Prostate gland (tissue), 2 donors: Measurements from ENCODE around the gene ANGPTL4. TPM values are rescaled to one million over a fixed set of nuclear protein-coding genes. Genes with fewer than 3 reads are reported as not detected.

ENCODE experiments used
- DNase-seq: peaks from one replicate; pipeline ENCODE4 v3.0.0-alpha.2; 2019; ENCODE audit warnings: low spot score
- H3K27ac ChIP-seq, 2 donors: fragments of 200-600 bp; sonication (generic); 2 replicates each; pipeline ENCODE4 v1.5.1; 2017 to 2019
- H3K27me3 ChIP-seq: fragments of 200-600 bp; sonication (generic); replicated peaks from 2 replicates; pipeline ENCODE4 v1.5.1; 2019; ENCODE audit not compliant: insufficient read depth
- H3K36me3 ChIP-seq, 2 donors: fragments of 200-600 bp; sonication (generic); 1 replicate in 1 of 2; 2 replicates in 1 of 2; pipeline versions ENCODE4 v1.5.1 to v1.8.1; 2017 to 2019
- H3K4me1 ChIP-seq: fragments of 200-600 bp; sonication (generic); replicated peaks from 2 replicates; pipeline ENCODE4 v1.5.1; 2019
- H3K4me3 ChIP-seq, 2 donors: fragments of 200-600 bp; sonication (generic); 2 replicates each; pipeline ENCODE4 v1.5.1; 2017 to 2019
- H3K9me3 ChIP-seq: fragments of 200-600 bp; sonication (generic); 2 replicates; pipeline ENCODE4 v1.5.1; 2017
- CTCF ChIP-seq, 4 experiments: fragments of 200-600 bp in 2 of 4; fragments of 450-650 bp in 2 of 4; sonication (generic) in 2 of 4; IDR thresholded peaks; 1 replicate in 3 of 4; 2 replicates in 1 of 4; pipeline ENCODE4 v1.5.1; 2016 to 2019; ENCODE audit warnings: antibody characterized with exemption in 4 of 4, mild to moderate bottlenecking in 2 of 4, moderate library complexity in 2 of 4
- POLR2A ChIP-seq: fragments of 450-650 bp; IDR thresholded peaks from one replicate; pipeline ENCODE4 v1.6.1; 2016; ENCODE audit warnings: antibody characterized with exemption, mild to moderate bottlenecking
- POLR2AphosphoS5 ChIP-seq: sonication (generic); formaldehyde crosslinking; IDR thresholded peaks from one replicate; pipeline ENCODE4 v1.6.1; 2017; ENCODE audit warnings: antibody characterized with exemption
- WGBS: methylation state at CpG from one replicate; pipeline ENCODE4 v1.1.5; 2018; 5-methylcytosine and 5-hydroxymethylcytosine counted together
- intact Hi-C: fragments of 100-400 bp; cut with DNase I; formaldehyde crosslinking; loops from one replicate; pipeline ENCODE4 v1.14.2; 2022
- microRNA-seq: library from miRNA; unstranded; fragments of <30 nt; microRNA quantifications from one replicate; pipeline ENCODE4, GENCODE V29; 2016
- small RNA-seq, 2 donors: library from RNA; depleted of rRNA; stranded (forward); fragments of <200 nt; gene quantifications; one replicate each; pipeline ENCODE3, GENCODE V24; 2016
- total RNA-seq, 2 donors: library from RNA; depleted of rRNA; stranded (reverse); fragments of >200 nt; gene quantifications; one replicate each; pipeline ENCODE4 v1.1.0, GENCODE V29; 2016

Gene ANGPTL4
- total RNA-seq, 2 donors from 2014 or later, result 25.7 to 26.4 TPM

GRCh38 chr19:8413629-8413995 is 49.7 kb downstream of the ANGPTL4 start:
- 30% methylated on average over 3 of the region's 3 CpGs for WGBS
- no peak for TF ChIP-seq POLR2AphosphoS5
- TF ChIP-seq CTCF (IDR thresholded peaks at IDR 0.05), result no peak
- Histone ChIP-seq H3K27ac (peak overlapping the region; percentile 57), H3K4me1 (no peaks in the 10 kb centered on the region), H3K4me3 (peak overlapping the region; percentile 81), H3K36me3 (no peaks in the 10 kb centered on the region), H3K27me3 (no peaks in the 10 kb centered on the region), H3K9me3 (no peaks in the 10 kb centered on the region)
- DNase-seq, result no peak
- intact Hi-C loops, result loop anchor here (2.0 to 10.0 kb wide), 3 partner anchors 31 to 161 kb away; partner anchors contain the start of genes HNRNPM and MYO1F

GRCh38 chr19:8416796-8417195 is 52.8 kb downstream of the ANGPTL4 start:
- Histone ChIP-seq H3K9me3 (no peaks in the 10 kb centered on the region), H3K4me3 (no peak overlapping the region), H3K27ac (no peak overlapping the region), H3K4me1 (no peaks in the 10 kb centered on the region), H3K36me3 (no peaks in the 10 kb centered on the region), H3K27me3 (no peaks in the 10 kb centered on the region)
- intact Hi-C loops, result loop anchor here (10.0 kb wide), 1 partner anchor 158 kb away; the partner anchor contains the start of gene MYO1F
- no peak for TF ChIP-seq POLR2A
- no peak for DNase-seq
- 70% methylated on average over 4 of the region's 4 CpGs for WGBS

DNA sequence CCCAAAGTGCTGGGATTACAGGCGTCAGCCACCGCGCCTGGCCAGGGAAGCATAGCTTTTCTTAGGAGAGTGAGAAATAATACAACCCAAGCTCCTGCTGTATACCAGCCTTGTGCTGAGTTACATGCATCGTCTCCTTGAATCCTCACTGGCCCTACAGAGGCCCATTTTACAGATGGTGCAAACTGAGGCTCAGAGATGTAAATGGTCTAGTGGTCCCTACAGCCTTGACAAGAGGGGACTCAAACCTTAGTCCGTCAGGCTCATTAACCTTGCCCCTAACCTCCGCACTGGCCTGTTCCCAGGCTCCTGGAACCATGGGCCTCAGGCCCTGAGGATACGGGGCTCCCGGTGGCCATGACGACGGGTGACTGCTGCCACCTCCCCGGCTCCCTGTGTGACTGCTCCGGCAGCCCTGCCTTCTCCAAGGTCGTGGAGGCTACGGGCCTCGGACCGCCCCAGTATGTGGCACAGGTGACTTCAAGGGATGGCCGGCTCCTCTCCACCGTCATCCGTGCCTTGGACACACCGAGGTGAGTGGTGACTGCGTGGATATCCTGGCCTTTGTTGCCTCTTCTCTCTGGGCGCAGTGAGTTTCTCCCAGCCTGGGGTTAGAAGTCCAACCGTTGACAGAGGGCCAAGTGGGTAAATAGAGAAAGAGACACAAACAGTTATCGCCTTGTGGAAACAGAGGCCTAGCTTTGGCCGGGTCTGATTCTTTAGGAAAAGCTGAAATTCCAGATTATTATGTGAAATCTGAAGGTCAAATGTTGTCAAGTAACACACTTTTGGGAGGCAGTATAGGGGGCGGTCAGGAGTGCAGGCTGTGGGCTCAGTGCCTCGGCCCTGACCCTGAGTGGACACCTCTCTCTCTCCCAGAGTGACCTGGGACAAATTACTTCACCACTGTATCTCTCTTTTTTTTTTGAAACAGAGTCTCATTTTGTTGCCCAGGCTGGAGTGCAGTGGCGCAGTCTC is 57.8 kb downstream of the ANGPTL4 start:
- no peaks in the 10 kb centered on the region for H3K9me3 ChIP-seq
- no peaks in the 10 kb centered on the region for H3K36me3 ChIP-seq
- intact Hi-C loops, result no loop called here
- 86% methylated on average over 27 of the region's 28 CpGs for WGBS
- peak overlapping the region in 1 of 2 donors; percentile 9 for H3K27ac ChIP-seq
- TF ChIP-seq CTCF (IDR thresholded peaks at IDR 0.05) (no peak), POLR2AphosphoS5 (no peak), POLR2A (no peak)
- H3K27me3 ChIP-seq, result no peaks in the 10 kb centered on the region
- H3K4me1 ChIP-seq, result no peaks in the 10 kb centered on the region
- H3K4me3 ChIP-seq, result no peak overlapping the region
- no peak for DNase-seq

DNA sequence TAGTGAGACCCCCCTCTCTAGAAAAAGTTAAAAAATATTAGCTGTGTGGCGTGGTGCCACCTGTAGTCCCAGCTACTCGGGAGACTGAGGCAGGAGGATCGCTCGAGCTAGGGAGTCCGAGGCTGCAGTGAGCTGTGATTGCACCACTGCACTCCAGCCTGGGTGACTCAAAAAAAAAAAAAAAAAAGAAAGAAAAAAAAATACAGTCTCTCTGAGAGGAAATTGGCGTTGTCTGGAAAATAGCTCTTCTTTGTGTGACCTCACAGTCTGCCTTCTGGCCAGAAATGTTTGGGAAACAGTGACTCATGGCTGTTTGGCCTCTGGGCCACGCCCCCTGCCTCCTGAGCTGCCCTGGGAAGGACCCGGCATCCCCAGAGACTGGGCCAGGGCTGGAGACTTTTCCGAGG is 59.9 kb downstream of the ANGPTL4 start:
- H3K27ac ChIP-seq, result peak overlapping the region; percentile 14 to 43
- no peak for TF ChIP-seq CTCF (IDR thresholded peaks at IDR 0.05)
- peak; percentile 70 for TF ChIP-seq POLR2AphosphoS5
- no peaks in the 10 kb centered on the region for H3K27me3 ChIP-seq
- 44% methylated on average over 9 of the region's 9 CpGs for WGBS
- H3K36me3 ChIP-seq, result no peaks in the 10 kb centered on the region
- DNase-seq, result peak; percentile 57
- no peaks in the 10 kb centered on the region for H3K9me3 ChIP-seq
- intact Hi-C loops, result no loop called here
- no peaks in the 10 kb centered on the region for H3K4me1 ChIP-seq
- H3K4me3 ChIP-seq, result no peak overlapping the region

Small RNA genes within 50 kb of the gene (microRNA-seq; reads per million reads assigned to microRNA genes)
- 2.0 reads per million, percentile 28 among the genes with 10 or more reads in this experiment for gene MIR4999

Small RNA genes within 50 kb of the gene (small RNA-seq; reads per million reads assigned to genes)
- gene MIR4999, result 0 to 0.37 reads per million in 2 donors

Other genes starting within 250 kb of the ANGPTL4 start
- gene FBN3, start 214.6 kb upstream of the ANGPTL4 start, total RNA-seq, result 1 to 10 TPM; 3.1 to 5.2 TPM
- gene CERS4, start 154.8 kb upstream of the ANGPTL4 start, total RNA-seq, result 100 to 1,000 TPM; 170 to 176 TPM
- gene CD320, start 55.8 kb upstream of the ANGPTL4 start, total RNA-seq, result 10 to 100 TPM; 50.8 to 91.4 TPM
- 10 to 100 TPM; 39.6 to 52.6 TPM for gene NDUFA7, start 42.8 kb upstream of the ANGPTL4 start, total RNA-seq
- gene RPS28, start 42.7 kb upstream of the ANGPTL4 start, total RNA-seq, result 100 to 1,000 TPM; 488 to 498 TPM
- 10 to 100 TPM; 15.4 to 23.8 TPM for gene KANK3, start 20.9 kb upstream of the ANGPTL4 start, total RNA-seq
- gene RAB11B, start 26.2 kb downstream of the ANGPTL4 start, total RNA-seq, result 100 to 1,000 TPM in 1 of 2 donors, 10 to 100 TPM in 1; 60.7 to 103 TPM
- gene MARCHF2, start 49.1 kb downstream of the ANGPTL4 start, total RNA-seq, result 100 to 1,000 TPM; 119 to 163 TPM
- gene HNRNPM, start 80.8 kb downstream of the ANGPTL4 start, total RNA-seq, result 100 to 1,000 TPM; 111 to 147 TPM
- 1 to 10 TPM; 2.4 to 5.3 TPM for gene PRAM1, start 138.5 kb downstream of the ANGPTL4 start, total RNA-seq
- 10 to 100 TPM; 24.4 to 59.5 TPM for gene ZNF414, start 150.0 kb downstream of the ANGPTL4 start, total RNA-seq
- gene MYO1F, start 213.3 kb downstream of the ANGPTL4 start, total RNA-seq, result 1 to 10 TPM; 6.1 to 9.4 TPM
- 10 to 100 TPM in 1 of 2 donors, 1 to 10 TPM in 1; 9.7 to 48.1 TPM for gene ADAMTS10, start 246.6 kb downstream of the ANGPTL4 start, total RNA-seq